ENCODE results near the gene GTF2A1L. TPM values are rescaled to one million over a fixed set of nuclear protein-coding genes. Genes with fewer than 3 reads are reported as not detected.

GTF2A1L gene
- 1 to 10 TPM in 3 of 7 donors, under 1 TPM in 3, not detected in 1; 0.70 to 4.7 (median 1.1) TPM for total RNA-seq
- 1 to 10 TPM in 1 of 3 donors, under 1 TPM in 2; 0.06 to 1.1 (median 0.35) TPM for polyA plus RNA-seq
- long read RNA-seq, donor 1, result 0 reads
- long read RNA-seq, donor 2, result 0 reads

- Histone ChIP-seq H3K4me1 (no peaks in the 10 kb centered on the region), H3K9me3 (peaks cover 0 to 4% (median 0%) of the 10 kb centered on the region in 8 donors), H3K27ac (no peak within 1 kb of the TSS), H3K36me3 (no peaks in the 10 kb centered on the region), H3K27me3 (replicated peaks in 1 of 7) (no peaks in the 10 kb centered on the region), H3K4me3 (no peak within 1 kb of the TSS)
- no peak for DNase-seq
- TF ChIP-seq CTCF (IDR thresholded peaks at IDR 0.05 in 8 of 11, conservative IDR thresholded peaks at IDR 0.05 in 3 of 11) (no peak), POLR2A (IDR thresholded peaks at IDR 0.05) (no peak), POLR2AphosphoS5 (IDR thresholded peaks at IDR 0.05) (no peak)
- intact Hi-C loops (cut with DNase I; ENCODE audit: low total_unique reads), result no loop called here
- WGBS, 5 donors, result 74 to 82% (median 81%) methylated on average over 26 of the region's 26 CpGs
These were observed at the start of gene GTF2A1L for GRCh38 chr2:48617618-48618017. TSS of gene GTF2A1L (plus strand) at chr2:48617856. CDS start at chr2:48617875, 19 bp downstream.

- Histone ChIP-seq H3K9me3 (no peaks in the 10 kb centered on the region), H3K27ac (peak overlapping the region in 7 of 8 donors; percentile 27 to 69 (median 56)), H3K36me3 (no peaks in the 10 kb centered on the region), H3K4me3 (no peak overlapping the region), H3K27me3 (replicated peaks in 1 of 7) (no peaks in the 10 kb centered on the region), H3K4me1 (peaks cover 0 to 14% (median 6%) of the 10 kb centered on the region in 6 donors)
- WGBS, 5 donors, result 35 to 68% (median 53%) methylated on average over 4 of the region's 4 CpGs
- intact Hi-C loops (cut with DNase I; ENCODE audit: low total_unique reads), result no loop called here
- no peak for DNase-seq
- no peak for TF ChIP-seq POLR2A (IDR thresholded peaks at IDR 0.05)
- TF ChIP-seq POLR2AphosphoS5 (IDR thresholded peaks at IDR 0.05), result peak in 1 of 3 donors; percentile 16
These were observed 49.1 kb upstream of the GTF2A1L start for GRCh38 chr2:48568547-48568946.

- peaks cover 0 to 14% (median 6%) of the 10 kb centered on the region in 6 donors for H3K4me1 ChIP-seq
- intact Hi-C loops (cut with DNase I; ENCODE audit: low total_unique reads), result no loop called here
- no peaks in the 10 kb centered on the region for H3K9me3 ChIP-seq
- no peaks in the 10 kb centered on the region for H3K27me3 ChIP-seq (replicated peaks in 1 of 7)
- H3K4me3 ChIP-seq, result no peak overlapping the region
- H3K36me3 ChIP-seq, result no peaks in the 10 kb centered on the region
- TF ChIP-seq POLR2AphosphoS5 (IDR thresholded peaks at IDR 0.05) (no peak), CTCF (IDR thresholded peaks at IDR 0.05 in 8 of 11, conservative IDR thresholded peaks at IDR 0.05 in 3 of 11) (no peak), POLR2A (IDR thresholded peaks at IDR 0.05) (no peak)
- peak overlapping the region in 4 of 8 donors; percentile 25 to 69 (median 58) for H3K27ac ChIP-seq
- no peak for DNase-seq
These were observed 48.2 kb upstream of the GTF2A1L start for GRCh38 chr2:48569433-48569832.

GRCh38 chr2:48572816-48573215 is 44.8 kb upstream of the GTF2A1L start:
- peaks cover 0 to 14% (median 5%) of the 10 kb centered on the region in 6 donors for H3K4me1 ChIP-seq

GRCh38 chr2:48574353-48575287 is 43.0 kb upstream of the GTF2A1L start:
- Histone ChIP-seq H3K36me3 (no peaks in the 10 kb centered on the region), H3K9me3 (no peaks in the 10 kb centered on the region), H3K4me1 (peaks cover 0 to 11% (median 2%) of the 10 kb centered on the region in 6 donors), H3K27ac (no peak overlapping the region), H3K27me3 (replicated peaks in 1 of 7) (no peaks in the 10 kb centered on the region), H3K4me3 (no peak overlapping the region)
- no peak for TF ChIP-seq POLR2AphosphoS5 (IDR thresholded peaks at IDR 0.05)
- DNase-seq, result no peak
- 44 to 53% (median 50%) methylated on average over 9 of the region's 9 CpGs for WGBS, 5 donors
- intact Hi-C loops (cut with DNase I; ENCODE audit: low total_unique reads), result no loop called here

More at GRCh38 chr2:48572816-48573215, 44.8 kb upstream of the GTF2A1L start:
- intact Hi-C loops (cut with DNase I; ENCODE audit: low total_unique reads), result no loop called here
- 64 to 79% (median 74%) methylated on average over 5 of the region's 5 CpGs for WGBS, 5 donors
- H3K4me3 ChIP-seq, result no peak overlapping the region
- H3K27ac ChIP-seq, result peak overlapping the region in 3 of 8 donors; percentile 0 to 31 (median 25)
- no peaks in the 10 kb centered on the region for H3K9me3 ChIP-seq
- TF ChIP-seq POLR2AphosphoS5 (IDR thresholded peaks at IDR 0.05), result peak in 2 of 3 donors; percentile 10 to 23
- no peak for TF ChIP-seq POLR2A (IDR thresholded peaks at IDR 0.05)
- no peaks in the 10 kb centered on the region for H3K36me3 ChIP-seq
- DNase-seq, result no peak
- no peaks in the 10 kb centered on the region for H3K27me3 ChIP-seq (replicated peaks in 1 of 7)
